Psoas muscle (tissue), 8 donors: ENCODE measurements around the gene COQ8B. TPM values are rescaled to one million over a fixed set of nuclear protein-coding genes. Genes with fewer than 3 reads are reported as not detected.

Source experiments
- ATAC-seq, 4 donors: fragments of 200-7000 bp; cut with Tn5 transposase; one replicate each; pipeline ENCODE4 v1.9.1; 2020; ENCODE audit warnings: moderate library complexity in 3 of 4, mild to moderate bottlenecking in 2 of 4
- DNase-seq, 2 donors: peaks; one replicate each; pipeline ENCODE4 v3.0.0-alpha.2; 2020
- H3K27ac ChIP-seq: fragments of 200-600 bp; one replicate; pipeline ENCODE4 v1.8.0; 2022
- H3K27me3 ChIP-seq, 3 donors: fragments of 200-600 bp in 1 of 3; one replicate each; pipeline versions ENCODE4 v1.6.1 to v1.8.0; 2013 to 2022; ENCODE audit warnings: low read length in 2 of 3, mild to moderate bottlenecking in 2 of 3, moderate library complexity in 1 of 3; ENCODE audit not compliant: insufficient read depth in 3 of 3
- H3K36me3 ChIP-seq, 2 donors: fragments of 200-600 bp in 1 of 2; one replicate each; pipeline versions ENCODE4 v1.6.1 to v1.8.0; 2013 to 2022; ENCODE audit warnings: low read depth in 1 of 2, mild to moderate bottlenecking in 1 of 2, moderate library complexity in 1 of 2; ENCODE audit not compliant: insufficient read depth in 1 of 2
- H3K4me1 ChIP-seq: fragments of 200-600 bp; one replicate; pipeline ENCODE4 v1.8.0; 2022
- H3K4me3 ChIP-seq: fragments of 200-600 bp; one replicate; pipeline ENCODE4 v1.8.0; 2022; ENCODE audit warnings: mild to moderate bottlenecking
- H3K9me3 ChIP-seq: fragments of 200-600 bp; one replicate; pipeline ENCODE4 v1.8.0; 2022
- CTCF ChIP-seq: fragments of 200-600 bp; IDR thresholded peaks from one replicate; pipeline ENCODE4 v1.8.0; 2022; ENCODE audit warnings: antibody characterized with exemption
- WGBS, 3 donors: extraction: QIAGEN DNeasy Blood & Tissue Kit; methylation state at CpG; one replicate each; pipeline versions ENCODE4 v1.1.6 to v1.1.7; 2013; 5-methylcytosine and 5-hydroxymethylcytosine counted together
- intact Hi-C, 2 donors: fragments of 100-400 bp; cut with DNase I; formaldehyde crosslinking; loops; one replicate each; pipeline versions ENCODE4 v1.11.0 to v1.14.2; 2022
- polyA plus RNA-seq, 3 donors: library from polyadenylated mRNA; stranded (reverse); fragments of 200-250 nt; gene quantifications; one replicate each; pipeline ENCODE4 v1.2.3, GENCODE V29; 2013
- total RNA-seq, 4 donors: library from RNA; stranded (reverse); fragmentation: NEBNext Ultra II Directional in 2 of 4; extraction: Animal tissue kit (Norgen Biotek cat#: 25700) in 2 of 4; gene quantifications; one replicate each; pipeline versions ENCODE4 v1.2.1 to v1.2.4, GENCODE V29; 2021 to 2023
- donor health status: healthy with polysubstance abuse.
- donor health status: DM: no; HTN: no; CAD: no; lungs with moderate emphysema.
- donor health status: Bipolar disorder and iron deficiency.
- donor health status: healthy.
- donor health status: DM: yes; HTN: yes; CAD: no.
- donor health status: DM: no; HTN: no; CAD: no.
- donor health status: DM: no; HTN: no; CAD: no.
- donor health status: DM: yes; HTN: yes; CAD: no.

The COQ8B gene
- total and polyA plus RNA-seq, 7 donors = 6.8 to 43.1 (median 14.4) TPM

DNA sequence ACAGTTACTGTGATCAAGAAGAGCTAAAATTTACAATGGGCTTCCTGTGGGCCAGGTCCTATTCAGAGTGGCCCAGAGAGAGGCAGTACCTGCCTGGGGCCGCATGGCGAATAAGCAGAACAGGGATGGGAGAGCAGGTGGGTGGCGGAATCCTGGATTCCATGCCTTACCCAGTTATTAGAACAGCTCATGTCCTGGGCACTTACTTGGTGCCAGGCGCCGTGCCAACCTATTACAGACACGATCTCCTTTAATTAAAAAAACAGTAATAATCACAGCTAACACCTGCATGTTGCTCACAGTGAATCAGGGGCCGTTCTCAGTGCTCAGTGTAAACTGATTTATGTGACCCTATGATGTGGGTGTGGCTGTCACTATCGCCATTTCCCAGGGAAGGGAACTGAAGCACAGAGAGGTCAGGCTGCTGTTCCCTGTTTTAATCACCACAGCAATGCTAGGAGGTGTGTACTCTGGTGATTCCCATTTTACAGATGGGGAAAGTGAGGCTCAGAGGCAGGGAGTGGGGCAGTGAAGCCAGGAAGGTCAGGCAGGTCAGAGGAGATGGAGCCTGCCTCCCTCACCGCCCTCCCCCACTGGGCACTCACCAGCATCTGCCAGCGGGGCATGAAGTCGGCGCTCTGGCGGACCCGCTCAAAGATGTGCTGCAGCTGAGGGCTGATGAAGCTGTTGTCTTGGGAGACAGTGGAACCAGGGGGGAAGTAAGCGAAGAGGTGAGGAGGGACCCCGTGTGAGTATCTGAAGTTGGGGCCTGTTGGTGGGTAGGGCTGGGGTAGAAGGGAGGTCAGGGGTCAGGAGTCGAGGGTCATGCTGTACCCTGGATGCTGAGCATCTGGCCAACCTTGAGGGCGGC is 12.0 kb downstream of the COQ8B start:
- Histone ChIP-seq H3K9me3 (no peaks in the 10 kb centered on the region), H3K27ac (no peak overlapping the region), H3K36me3 (peaks cover 2 to 88% of the 10 kb centered on the region in 2 donors), H3K4me1 (no peaks in the 10 kb centered on the region), H3K4me3 (no peak overlapping the region), H3K27me3 (no peaks in the 10 kb centered on the region)
- ATAC-seq (peak in 2 of 4 donors; percentile 10), DNase-seq (no peak)
- WGBS, 3 donors = 85 to 91% (median 88%) methylated on average over 18 of the region's 18 CpGs
- no peak for TF ChIP-seq CTCF
- intact Hi-C loops = no loop called here

- Histone ChIP-seq H3K9me3 (no peaks in the 10 kb centered on the region), H3K27ac (no peak overlapping the region), H3K4me3 (no peak overlapping the region), H3K4me1 (no peaks in the 10 kb centered on the region), H3K36me3 (peaks cover 0 to 77% of the 10 kb centered on the region in 2 donors), H3K27me3 (no peaks in the 10 kb centered on the region)
- TF ChIP-seq CTCF = no peak
- 93 to 95% (median 94%) methylated on average over 23 to 24 of the region's 24 CpGs for WGBS, 3 donors
- intact Hi-C loops = no loop called here
- ATAC-seq = no peak
- no peak for DNase-seq
Observed at GRCh38 chr19:40703029-40703755, 13.5 kb downstream of the COQ8B start.

GRCh38 chr19:40702337-40703012 is 14.2 kb downstream of the COQ8B start:
- ATAC-seq (peak in 3 of 4 donors; percentile 25 to 44 (median 28)), DNase-seq (no peak)
- intact Hi-C loops = no loop called here
- H3K36me3 ChIP-seq = peaks cover 0 to 70% of the 10 kb centered on the region in 2 donors
- WGBS, 3 donors = 73 to 82% (median 78%) methylated on average over 16 to 18 of the region's 18 CpGs
- H3K27me3 ChIP-seq = no peaks in the 10 kb centered on the region
- no peak overlapping the region for H3K4me3 ChIP-seq
- no peak for TF ChIP-seq CTCF
- no peaks in the 10 kb centered on the region for H3K4me1 ChIP-seq
- H3K9me3 ChIP-seq = no peaks in the 10 kb centered on the region
- H3K27ac ChIP-seq = no peak overlapping the region

DNA sequence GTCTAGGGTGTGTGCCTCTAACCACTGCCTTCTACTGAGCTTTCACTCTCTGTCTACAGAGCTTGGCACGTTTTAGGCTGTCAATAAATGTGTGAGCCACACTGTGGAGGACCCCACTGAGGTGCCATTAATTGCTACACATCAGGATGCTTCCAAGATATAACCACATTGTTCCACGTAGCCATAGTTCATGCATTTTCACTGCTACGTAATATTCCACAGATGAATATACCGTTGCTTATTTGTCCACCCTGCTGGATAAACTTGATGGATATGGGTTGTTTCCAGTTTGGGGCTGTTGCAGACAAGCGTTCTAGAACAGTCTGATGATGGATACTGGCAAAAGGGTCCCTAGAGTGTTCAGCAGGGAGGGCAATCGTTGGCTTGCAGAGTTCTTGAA is 14.9 kb downstream of the COQ8B start:
- Histone ChIP-seq H3K9me3 (no peaks in the 10 kb centered on the region), H3K36me3 (peaks cover 0 to 67% of the 10 kb centered on the region in 2 donors), H3K27ac (no peak overlapping the region), H3K4me3 (no peak overlapping the region), H3K27me3 (no peaks in the 10 kb centered on the region), H3K4me1 (no peaks in the 10 kb centered on the region)
- no peak for TF ChIP-seq CTCF
- intact Hi-C loops = no loop called here
- WGBS, 3 donors = 94 to 96% (median 94%) methylated on average over 6 of the region's 6 CpGs
- ATAC-seq (no peak), DNase-seq (no peak)
